Lower leg skin (tissue), 4 donors: Measurements from ENCODE around the gene CTDSPL. TPM values are rescaled to one million over a fixed set of nuclear protein-coding genes. Genes with fewer than 3 reads are reported as not detected.
A peak's percentile ranks its signal among the peaks of the same experiment; 100 is the strongest.
"Not testable (repeated sequence)": the region's sequence is repeated elsewhere in the genome, so short reads cannot be mapped to it uniquely, and the experiment has no call there.

ENCODE experiments used
- DNase-seq, 2 donors: peaks; one replicate each; pipeline ENCODE4 v3.0.0-alpha.2; 2019; ENCODE audit warnings: low spot score in 2 of 2
- H3K4me3 ChIP-seq: fragments of 200-600 bp; sonication (generic); 2 replicates; pipeline ENCODE4 v1.5.1; 2017; ENCODE audit warnings: mild to moderate bottlenecking, low read depth; ENCODE audit not compliant: poor library complexity, severe bottlenecking
- CTCF ChIP-seq, 3 donors: fragments of 450-650 bp; IDR thresholded peaks; one replicate each; pipeline ENCODE4 v1.5.1; 2016; ENCODE audit warnings: antibody characterized with exemption in 3 of 3, mild to moderate bottlenecking in 3 of 3, moderate library complexity in 2 of 3
- POLR2A ChIP-seq, 2 donors: fragments of 450-650 bp; IDR thresholded peaks; one replicate each; pipeline ENCODE4 v1.6.1; 2016 to 2017; ENCODE audit warnings: antibody characterized with exemption in 2 of 2, mild to moderate bottlenecking in 1 of 2, moderate library complexity in 1 of 2
- WGBS, 2 donors: methylation state at CpG; one replicate each; pipeline ENCODE4 v1.1.5; 2018; 5-methylcytosine and 5-hydroxymethylcytosine counted together
- intact Hi-C: fragments of 100-400 bp; cut with DNase I; formaldehyde crosslinking; loops from one replicate; pipeline ENCODE4 v1.15.0; 2023; ENCODE audit warnings: low total_unique reads
- total RNA-seq, 4 donors: library from RNA; depleted of rRNA; stranded (reverse); fragments of >200 nt; gene quantifications; one replicate each; pipeline ENCODE4 v1.1.0, GENCODE V29; 2016

CTDSPL gene
- total RNA-seq, 4 donors from 2014 or later: 59.8 to 97.5 (median 94.6) TPM

GRCh38 chr3:37968813-37969595, 107.3 kb downstream of the CTDSPL start:
- DNase-seq: peak in 1 of 2 donors; percentile 68
- intact Hi-C loops: no loop called here
- H3K4me3 ChIP-seq: no peak overlapping the region
- 68 to 77% methylated on average over 10 to 15 of the region's 15 CpGs for WGBS, 2 donors
- TF ChIP-seq CTCF (IDR thresholded peaks at IDR 0.05) (no peak), POLR2A (IDR thresholded peaks at IDR 0.05) (no peak)

GRCh38 chr3:37969596-37970100, 108.0 kb downstream of the CTDSPL start:
- TF ChIP-seq CTCF (IDR thresholded peaks at IDR 0.05): no peak
- TF ChIP-seq POLR2A (IDR thresholded peaks at IDR 0.05): no peak
- H3K4me3 ChIP-seq: no peak overlapping the region
- peak in 1 of 2 donors; percentile 70 for DNase-seq
- intact Hi-C loops: no loop called here
- 61 to 66% methylated on average over 5 to 7 of the region's 7 CpGs for WGBS, 2 donors

- WGBS, 2 donors: 77 to 82% methylated on average over 5 of the region's 5 CpGs
- intact Hi-C loops: no loop called here
- TF ChIP-seq CTCF (IDR thresholded peaks at IDR 0.05): no peak
- no peak for TF ChIP-seq POLR2A (IDR thresholded peaks at IDR 0.05)
- peak in 1 of 2 donors; percentile 79 for DNase-seq
- no peak overlapping the region for H3K4me3 ChIP-seq
Observed at GRCh38 chr3:37970802-37971201, 109.1 kb downstream of the CTDSPL start.

GRCh38 chr3:37971467-37971866, 109.8 kb downstream of the CTDSPL start:
- DNase-seq: peak in 1 of 2 donors; percentile 63
- H3K4me3 ChIP-seq: no peak overlapping the region
- intact Hi-C loops: no loop called here
- TF ChIP-seq CTCF (IDR thresholded peaks at IDR 0.05) (no peak), POLR2A (IDR thresholded peaks at IDR 0.05) (no peak)

- intact Hi-C loops, H3K4me3 ChIP-seq: not testable (repeated sequence)
- 85 to 95% methylated on average over 8 of the region's 8 CpGs for WGBS, 2 donors
- peak in 1 of 2 donors; percentile 62 for DNase-seq
Observed at GRCh38 chr3:37972056-37972455, 110.4 kb downstream of the CTDSPL start.

GRCh38 chr3:37973246-37974054, 111.8 kb downstream of the CTDSPL start:
- peak in 1 of 2 donors; percentile 53 for DNase-seq
- no peak overlapping the region for H3K4me3 ChIP-seq

More at GRCh38 chr3:37973246-37974054, 111.8 kb downstream of the CTDSPL start:
- intact Hi-C loops: no loop called here
- 89 to 90% methylated on average over 12 of the region's 12 CpGs for WGBS, 2 donors
- TF ChIP-seq POLR2A (IDR thresholded peaks at IDR 0.05): no peak
- no peak for TF ChIP-seq CTCF (IDR thresholded peaks at IDR 0.05)
